Spleen (tissue), 7 donors: ENCODE measurements around the gene NCAPD3.

ENCODE experiments used
- CTCF ChIP-seq, 11 experiments: fragments of 200-600 bp in 7 of 11; fragments of 450-650 bp in 4 of 11; sonication (generic) in 4 of 11; IDR thresholded peaks in 8 of 11; conservative IDR thresholded peaks in 3 of 11; 1 replicate in 7 of 11; 2 replicates in 4 of 11; pipeline versions ENCODE4 v1.4.0 to v1.8.0; 2016 to 2021; ENCODE audit warnings: antibody characterized with exemption in 11 of 11, inconsistent platforms in 4 of 11, mild to moderate bottlenecking in 1 of 11
- POLR2AphosphoS5 ChIP-seq, 3 donors: sonication (generic); formaldehyde crosslinking; IDR thresholded peaks; one replicate each; pipeline ENCODE4 v1.5.1; 2017; ENCODE audit warnings: antibody characterized with exemption in 3 of 3
- donor health status: DM: no; HTN: no; CAD: no; lungs with moderate emphysema.
- donor health status: DM: no; HTN: no; CAD: no.
- donor health status: DM: no; HTN: no; CAD: no.

GRCh38 chr11:134178032-134178674, 45.6 kb downstream of the NCAPD3 start:
- TF ChIP-seq CTCF (IDR thresholded peaks at IDR 0.05 in 8 of 11, conservative IDR thresholded peaks at IDR 0.05 in 3 of 11) = no peak
- no peak for TF ChIP-seq POLR2AphosphoS5 (IDR thresholded peaks at IDR 0.05)
